HG03575 (cell line): ENCODE data around the gene SAE1.

Experiments used
- ATAC-seq: cut with Tn5 transposase; IDR thresholded peaks from one replicate; pipeline ENCODE4 v1.9.1; 2021; ENCODE audit not compliant: unreplicated experiment, insufficient number of reproducible peaks, low FRiP score; ENCODE audit errors: extremely low read depth

SAE1 gene

GRCh38 chr19:47187797-47188196, 57.2 kb downstream of the SAE1 start:
- ATAC-seq, result no peak

- ATAC-seq, result no peak
Observed at GRCh38 chr19:47188507-47189033, 57.9 kb downstream of the SAE1 start.

GRCh38 chr19:47190167-47190727, 59.6 kb downstream of the SAE1 start:
- no peak for ATAC-seq

GRCh38 chr19:47195434-47195833, 64.8 kb downstream of the SAE1 start:
- ATAC-seq, result no peak

- ATAC-seq, result no peak
Observed at GRCh38 chr19:47197141-47197540, 66.5 kb downstream of the SAE1 start.

- no peak for ATAC-seq
Observed at GRCh38 chr19:47200530-47200929, 69.9 kb downstream of the SAE1 start.

GRCh38 chr19:47203254-47203653, 72.6 kb downstream of the SAE1 start:
- ATAC-seq, result no peak

GRCh38 chr19:47209319-47210179, 78.9 kb downstream of the SAE1 start:
- no peak for ATAC-seq

- no peak for ATAC-seq
Observed at GRCh38 chr19:47210180-47210490, 79.5 kb downstream of the SAE1 start.

- ATAC-seq, result no peak
Observed at GRCh38 chr19:47210689-47211316, 80.2 kb downstream of the SAE1 start.

GRCh38 chr19:47215581-47215980, 84.9 kb downstream of the SAE1 start:
- no peak for ATAC-seq

GRCh38 chr19:47221080-47221841, 90.6 kb downstream of the SAE1 start:
- no peak for ATAC-seq

GRCh38 chr19:47221890-47222289, 91.3 kb downstream of the SAE1 start:
- ATAC-seq, result no peak

- no peak for ATAC-seq
Observed at GRCh38 chr19:47225746-47226425, 95.3 kb downstream of the SAE1 start.

GRCh38 chr19:47226426-47227351, 96.1 kb downstream of the SAE1 start:
- ATAC-seq, result no peak

GRCh38 chr19:47227352-47228167, 96.9 kb downstream of the SAE1 start:
- no peak for ATAC-seq
